IMR-90 (cell line): Measurements from ENCODE around the gene NKX6-1.

Experiments
- POLR2A ChIP-seq: IDR thresholded peaks from 2 replicates; pipeline ENCODE4 v1.6.1; 2012; ENCODE audit warnings: mild to moderate bottlenecking, low read depth, low read length
- RAD21 ChIP-seq: IDR thresholded peaks from 2 replicates; pipeline ENCODE4 v1.6.1; 2012; ENCODE audit warnings: low read length, improper control_type of control experiment
- SMC3 ChIP-seq: fragments of 150-350 bp; IDR thresholded peaks from 2 replicates; pipeline ENCODE4 v1.6.1; 2016; ENCODE audit warnings: low read depth, mild to moderate bottlenecking, antibody characterized with exemption, low read length, moderate library complexity
- TF ChIP-seq, protein P1 (sequence below): fragments of 150-350 bp; IDR thresholded peaks from 2 replicates; pipeline ENCODE4 v1.6.1; 2016; ENCODE audit warnings: low read depth, mild to moderate bottlenecking, low read length, moderate library complexity, borderline replicate concordance
- TF ChIP-seq, protein P2 (sequence below): conservative IDR thresholded peaks from 2 replicates; pipeline ENCODE4 v1.5.1; 2012; ENCODE audit warnings: mild to moderate bottlenecking, low read depth, low read length, improper control_type of control experiment

DNA sequence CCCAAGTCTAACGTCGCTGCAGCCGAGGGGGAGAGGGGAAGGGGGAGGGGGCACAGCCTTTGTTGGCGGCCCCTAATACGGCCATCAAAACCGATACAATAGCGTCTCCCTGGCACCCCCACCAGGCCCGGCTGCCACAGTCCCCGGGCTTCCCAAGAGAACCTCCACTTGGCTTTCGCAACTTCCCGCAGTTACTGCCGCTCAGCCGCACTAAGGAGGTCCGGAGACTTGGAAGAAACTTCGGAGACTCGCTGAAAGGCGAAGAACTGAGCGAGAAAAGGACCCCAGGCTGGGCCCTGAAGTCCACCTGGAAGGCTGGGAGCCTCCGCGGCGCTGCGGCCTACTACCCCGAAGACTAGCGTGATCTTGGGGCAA lies 2.8 kb downstream of the NKX6-1 start:
- TF ChIP-seq, protein P1, sequence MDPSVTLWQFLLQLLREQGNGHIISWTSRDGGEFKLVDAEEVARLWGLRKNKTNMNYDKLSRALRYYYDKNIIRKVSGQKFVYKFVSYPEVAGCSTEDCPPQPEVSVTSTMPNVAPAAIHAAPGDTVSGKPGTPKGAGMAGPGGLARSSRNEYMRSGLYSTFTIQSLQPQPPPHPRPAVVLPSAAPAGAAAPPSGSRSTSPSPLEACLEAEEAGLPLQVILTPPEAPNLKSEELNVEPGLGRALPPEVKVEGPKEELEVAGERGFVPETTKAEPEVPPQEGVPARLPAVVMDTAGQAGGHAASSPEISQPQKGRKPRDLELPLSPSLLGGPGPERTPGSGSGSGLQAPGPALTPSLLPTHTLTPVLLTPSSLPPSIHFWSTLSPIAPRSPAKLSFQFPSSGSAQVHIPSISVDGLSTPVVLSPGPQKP, result no peak
- TF ChIP-seq, protein P2, sequence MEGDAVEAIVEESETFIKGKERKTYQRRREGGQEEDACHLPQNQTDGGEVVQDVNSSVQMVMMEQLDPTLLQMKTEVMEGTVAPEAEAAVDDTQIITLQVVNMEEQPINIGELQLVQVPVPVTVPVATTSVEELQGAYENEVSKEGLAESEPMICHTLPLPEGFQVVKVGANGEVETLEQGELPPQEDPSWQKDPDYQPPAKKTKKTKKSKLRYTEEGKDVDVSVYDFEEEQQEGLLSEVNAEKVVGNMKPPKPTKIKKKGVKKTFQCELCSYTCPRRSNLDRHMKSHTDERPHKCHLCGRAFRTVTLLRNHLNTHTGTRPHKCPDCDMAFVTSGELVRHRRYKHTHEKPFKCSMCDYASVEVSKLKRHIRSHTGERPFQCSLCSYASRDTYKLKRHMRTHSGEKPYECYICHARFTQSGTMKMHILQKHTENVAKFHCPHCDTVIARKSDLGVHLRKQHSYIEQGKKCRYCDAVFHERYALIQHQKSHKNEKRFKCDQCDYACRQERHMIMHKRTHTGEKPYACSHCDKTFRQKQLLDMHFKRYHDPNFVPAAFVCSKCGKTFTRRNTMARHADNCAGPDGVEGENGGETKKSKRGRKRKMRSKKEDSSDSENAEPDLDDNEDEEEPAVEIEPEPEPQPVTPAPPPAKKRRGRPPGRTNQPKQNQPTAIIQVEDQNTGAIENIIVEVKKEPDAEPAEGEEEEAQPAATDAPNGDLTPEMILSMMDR, result no peak
- no peak for TF ChIP-seq POLR2A
- no peak for TF ChIP-seq SMC3
- no peak for TF ChIP-seq RAD21
